ENCODE data around the gene RENBP.
A peak's percentile ranks its signal among the peaks of the same experiment; 100 is the strongest.

RENBP gene

GRCh38 chrX:153910446-153910845 lies 34.0 kb downstream of the RENBP start:
- TF ChIP-seq ZNF501 (tag by site-specific recombination; IDR thresholded peaks at IDR 0.05) (no peak), ZNF510 (tag by site-specific recombination; IDR thresholded peaks at IDR 0.05; ENCODE audit: insufficient replicate concordance) (no peak), ZNF664 (tag by site-specific recombination; IDR thresholded peaks at IDR 0.05) (no peak), ZNF791 (tag by site-specific recombination; IDR thresholded peaks at IDR 0.05) (no peak)
- ChIA-PET CTCF (interaction anchor here (0.5 to 9.6 kb wide), 7 partner anchors 13 to 192 kb away, joined by 3 to 72 read pairs (median 4); no protein-coding TSS in a partner anchor), POLR2A (interaction anchor here (0.7 to 2.1 kb wide), 5 partner anchors 13 to 1890 kb away, joined by 3 to 8 read pairs (median 4); partner anchors contain the start of gene NAA10)
- Histone ChIP-seq H3K4me1 (ENCODE audit: control insufficient read depth, insufficient read depth, low read length) (no peaks in the 10 kb centered on the region), H3K36me3 (ENCODE audit: control insufficient read depth in 2 of 2, insufficient read depth in 1 of 2, low read length in 2 of 2) (no peaks in the 10 kb centered on the region), H3K4me3 (ENCODE audit: low read depth, low read length) (no peak overlapping the region), H3K9me3 (ENCODE audit: control insufficient read depth, insufficient read depth, low read depth, low read length) (no peaks in the 10 kb centered on the region), H3K27ac (ENCODE audit: extremely low read depth, low read depth, low read length) (no peak overlapping the region)

GRCh38 chrX:153909980-153910360 lies 34.5 kb downstream of the RENBP start:
- CTCF ChIA-PET, result interaction anchor here (1.1 to 9.6 kb wide), 2 partner anchors 13 to 20 kb away, joined by 3 to 72 read pairs; no protein-coding TSS in a partner anchor
- Histone ChIP-seq H3K4me1 (ENCODE audit: control insufficient read depth, insufficient read depth, low read length) (no peaks in the 10 kb centered on the region), H3K27ac (ENCODE audit: extremely low read depth, low read depth, low read length) (no peak overlapping the region), H3K4me3 (ENCODE audit: low read depth, low read length) (no peak overlapping the region), H3K36me3 (ENCODE audit: control insufficient read depth in 2 of 2, insufficient read depth in 1 of 2, low read length in 2 of 2) (no peaks in the 10 kb centered on the region), H3K9me3 (ENCODE audit: control insufficient read depth, insufficient read depth, low read depth, low read length) (no peaks in the 10 kb centered on the region)
- TF ChIP-seq ZNF488 (tag by site-specific recombination; IDR thresholded peaks at IDR 0.05), result no peak
- TF ChIP-seq ZNF707 (tag by site-specific recombination; IDR thresholded peaks at IDR 0.05), result no peak
- no peak for TF ChIP-seq ZNF18 (tag by site-specific recombination; IDR thresholded peaks at IDR 0.05)
- TF ChIP-seq ZNF280C (tag by site-specific recombination; IDR thresholded peaks at IDR 0.05), result no peak
- TF ChIP-seq ZFP69B (tag by site-specific recombination; IDR thresholded peaks at IDR 0.05), result no peak
- TF ChIP-seq ZNF623 (tag by site-specific recombination; IDR thresholded peaks at IDR 0.05), result no peak
- POLR2A ChIA-PET, result interaction anchor here (2.1 kb wide), 1 partner anchor 18 kb away, joined by 8 read pairs; no protein-coding TSS in a partner anchor

- Histone ChIP-seq H3K27ac (ENCODE audit: extremely low read depth, low read depth, low read length) (no peak overlapping the region), H3K4me1 (ENCODE audit: control insufficient read depth, insufficient read depth, low read length) (no peaks in the 10 kb centered on the region), H3K4me3 (ENCODE audit: low read depth, low read length) (no peak overlapping the region), H3K36me3 (ENCODE audit: control insufficient read depth in 2 of 2, insufficient read depth in 1 of 2, low read length in 2 of 2) (no peaks in the 10 kb centered on the region), H3K9me3 (ENCODE audit: control insufficient read depth, insufficient read depth, low read depth, low read length) (no peaks in the 10 kb centered on the region)
- POLR2A ChIA-PET, result interaction anchor here (0.8 to 0.9 kb wide), 3 partner anchors 9 to 19 kb away, joined by 3 to 6 read pairs (median 4); no protein-coding TSS in a partner anchor
- CTCF ChIA-PET, result interaction anchor here (9.6 kb wide), 1 partner anchor 14 kb away, joined by 72 read pairs; no protein-coding TSS in a partner anchor
- no peak for TF ChIP-seq ZNF211 (tag by site-specific recombination; IDR thresholded peaks at IDR 0.05; ENCODE audit: low read depth)
- no peak for TF ChIP-seq ZNF521 (tag by site-specific recombination; IDR thresholded peaks at IDR 0.05)
- 0 out of 2 replicates have a peak, but pooled peaks have one; percentile 22 for TF ChIP-seq SP3 (tag by site-specific recombination; IDR thresholded peaks at IDR 0.05)
- 0 out of 2 replicates have a peak, but pooled peaks have one; percentile 8 for TF ChIP-seq SP2 (tag by site-specific recombination; IDR thresholded peaks at IDR 0.05)
- TF ChIP-seq PRDM2 (tag by site-specific recombination; IDR thresholded peaks at IDR 0.05; ENCODE audit: borderline replicate concordance), result no peak
- TF ChIP-seq GLIS2 (tag by site-specific recombination; IDR thresholded peaks at IDR 0.05), result peak; percentile 62
- TF ChIP-seq ZNF670 (tag by site-specific recombination; IDR thresholded peaks at IDR 0.05; ENCODE audit: low read depth), result no peak
- no peak for TF ChIP-seq RBAK (tag by site-specific recombination; IDR thresholded peaks at IDR 0.05)
- TF ChIP-seq SCRT2 (tag by site-specific recombination; IDR thresholded peaks at IDR 0.05), result peak; percentile 23; the same call in 1 of the 2 replicates
- TF ChIP-seq ZNF791 (tag by site-specific recombination; IDR thresholded peaks at IDR 0.05), result no peak
Observed at GRCh38 chrX:153909024-153909979, 35.1 kb downstream of the RENBP start.
